ENCODE measurements around the gene APOC4. TPM values are rescaled to one million over a fixed set of nuclear protein-coding genes. Genes with fewer than 3 reads are reported as not detected.

The APOC4 gene
- total RNA-seq, 1 experiment from 2014 or later: not detected

DNA sequence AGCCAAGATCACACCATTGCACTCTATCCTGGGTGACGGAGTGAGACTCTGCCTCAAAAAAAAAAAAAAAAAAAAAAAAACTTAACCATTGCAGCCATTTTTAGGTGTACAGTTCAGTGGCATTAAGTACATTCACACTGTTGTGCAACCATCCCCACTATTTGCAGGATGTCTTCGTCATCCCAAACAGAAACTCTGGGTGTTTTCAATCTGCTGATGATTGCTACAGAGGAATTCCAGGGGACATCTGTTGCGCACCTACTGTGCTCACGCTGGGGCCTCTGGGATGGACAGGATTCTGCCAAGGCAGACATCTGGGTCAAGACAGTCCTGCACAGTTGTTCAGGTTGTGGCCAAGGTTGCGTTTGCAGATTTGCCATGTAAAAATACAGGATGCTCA is 2.4 kb upstream of the APOC4 start:
- ChIA-PET CTCF (no interaction called here), POLR2A (no interaction called here)
- Histone ChIP-seq H3K36me3 (ENCODE audit: control insufficient read depth, insufficient read depth, low read length) (no peaks in the 10 kb centered on the region), H3K4me3 (ENCODE audit: low read depth in 2 of 2, low read length in 2 of 2) (no peak overlapping the region), H3K9me3 (ENCODE audit: control insufficient read depth, insufficient read depth, low read depth, low read length) (no peaks in the 10 kb centered on the region), H3K27ac (ENCODE audit: low read length) (no peak overlapping the region), H3K27me3 (ENCODE audit: control insufficient read depth, insufficient read depth, low read length) (no peaks in the 10 kb centered on the region), H3K4me1 (ENCODE audit: control insufficient read depth, insufficient read depth, low read length) (no peaks in the 10 kb centered on the region)
- in situ Hi-C loops (cut with HindIII; ENCODE audit: low pct_unique_long_range_greater_than_20kb, low sequenced_read_pairs) (no loop called here), intact Hi-C loops (cut with micrococcal nuclease; ENCODE audit: unreplicated experiment) (no loop called here)
- TF ChIP-seq, protein P1, sequence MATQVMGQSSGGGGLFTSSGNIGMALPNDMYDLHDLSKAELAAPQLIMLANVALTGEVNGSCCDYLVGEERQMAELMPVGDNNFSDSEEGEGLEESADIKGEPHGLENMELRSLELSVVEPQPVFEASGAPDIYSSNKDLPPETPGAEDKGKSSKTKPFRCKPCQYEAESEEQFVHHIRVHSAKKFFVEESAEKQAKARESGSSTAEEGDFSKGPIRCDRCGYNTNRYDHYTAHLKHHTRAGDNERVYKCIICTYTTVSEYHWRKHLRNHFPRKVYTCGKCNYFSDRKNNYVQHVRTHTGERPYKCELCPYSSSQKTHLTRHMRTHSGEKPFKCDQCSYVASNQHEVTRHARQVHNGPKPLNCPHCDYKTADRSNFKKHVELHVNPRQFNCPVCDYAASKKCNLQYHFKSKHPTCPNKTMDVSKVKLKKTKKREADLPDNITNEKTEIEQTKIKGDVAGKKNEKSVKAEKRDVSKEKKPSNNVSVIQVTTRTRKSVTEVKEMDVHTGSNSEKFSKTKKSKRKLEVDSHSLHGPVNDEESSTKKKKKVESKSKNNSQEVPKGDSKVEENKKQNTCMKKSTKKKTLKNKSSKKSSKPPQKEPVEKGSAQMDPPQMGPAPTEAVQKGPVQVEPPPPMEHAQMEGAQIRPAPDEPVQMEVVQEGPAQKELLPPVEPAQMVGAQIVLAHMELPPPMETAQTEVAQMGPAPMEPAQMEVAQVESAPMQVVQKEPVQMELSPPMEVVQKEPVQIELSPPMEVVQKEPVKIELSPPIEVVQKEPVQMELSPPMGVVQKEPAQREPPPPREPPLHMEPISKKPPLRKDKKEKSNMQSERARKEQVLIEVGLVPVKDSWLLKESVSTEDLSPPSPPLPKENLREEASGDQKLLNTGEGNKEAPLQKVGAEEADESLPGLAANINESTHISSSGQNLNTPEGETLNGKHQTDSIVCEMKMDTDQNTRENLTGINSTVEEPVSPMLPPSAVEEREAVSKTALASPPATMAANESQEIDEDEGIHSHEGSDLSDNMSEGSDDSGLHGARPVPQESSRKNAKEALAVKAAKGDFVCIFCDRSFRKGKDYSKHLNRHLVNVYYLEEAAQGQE (IDR thresholded peaks at IDR 0.05; ENCODE audit: insufficient read depth in 1 of 2, low read depth in 2 of 2, low read length in 1 of 2): no peak
- no TSS peak for BruUV-seq (replicated peaks)
- DNase-seq (ENCODE audit: low read depth, low spot score): no peak
- no peak for ATAC-seq

DNA sequence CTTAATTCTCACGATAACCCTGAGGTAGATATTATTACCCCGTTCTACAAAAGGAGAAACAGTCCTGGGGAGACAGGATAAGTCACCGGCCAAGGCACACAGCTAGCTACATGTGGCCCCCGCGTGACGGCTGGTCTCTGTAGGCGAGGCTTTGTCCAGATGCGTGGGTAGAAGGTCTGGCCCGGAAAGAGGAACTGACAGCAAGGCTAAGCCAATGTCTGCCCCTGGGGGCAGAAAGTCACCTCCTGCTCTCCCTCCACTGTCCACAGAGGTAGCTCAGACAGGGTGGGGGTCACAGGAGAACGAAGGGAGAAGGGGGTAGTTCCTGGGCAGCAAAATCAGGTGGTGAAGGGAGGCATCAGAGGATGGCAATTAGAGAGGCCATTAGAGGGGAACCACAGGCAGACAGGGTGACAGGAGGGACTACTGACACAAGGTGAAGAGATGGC is 1.8 kb downstream of the APOC4 start:
- intact Hi-C loops (cut with micrococcal nuclease; ENCODE audit: unreplicated experiment) (no loop called here), in situ Hi-C loops (cut with HindIII; ENCODE audit: low pct_unique_long_range_greater_than_20kb, low sequenced_read_pairs) (no loop called here)
- Histone ChIP-seq H3K36me3 (ENCODE audit: control insufficient read depth, insufficient read depth, low read length) (no peaks in the 10 kb centered on the region), H3K4me3 (ENCODE audit: low read depth in 2 of 2, low read length in 2 of 2) (no peak overlapping the region), H3K27ac (ENCODE audit: low read length) (no peak overlapping the region), H3K9me3 (ENCODE audit: control insufficient read depth, insufficient read depth, low read depth, low read length) (no peaks in the 10 kb centered on the region), H3K4me1 (ENCODE audit: control insufficient read depth, insufficient read depth, low read length) (no peaks in the 10 kb centered on the region), H3K27me3 (ENCODE audit: control insufficient read depth, insufficient read depth, low read length) (no peaks in the 10 kb centered on the region)
- BruUV-seq (replicated peaks): no TSS peak
- TF ChIP-seq TCF7L2 (IDR thresholded peaks at IDR 0.05; ENCODE audit: low read depth, low read length): no peak
- TF ChIP-seq, protein P1 (IDR thresholded peaks at IDR 0.05; ENCODE audit: insufficient read depth in 1 of 2, low read depth in 2 of 2, low read length in 1 of 2): no peak
- TF ChIP-seq, protein P2, sequence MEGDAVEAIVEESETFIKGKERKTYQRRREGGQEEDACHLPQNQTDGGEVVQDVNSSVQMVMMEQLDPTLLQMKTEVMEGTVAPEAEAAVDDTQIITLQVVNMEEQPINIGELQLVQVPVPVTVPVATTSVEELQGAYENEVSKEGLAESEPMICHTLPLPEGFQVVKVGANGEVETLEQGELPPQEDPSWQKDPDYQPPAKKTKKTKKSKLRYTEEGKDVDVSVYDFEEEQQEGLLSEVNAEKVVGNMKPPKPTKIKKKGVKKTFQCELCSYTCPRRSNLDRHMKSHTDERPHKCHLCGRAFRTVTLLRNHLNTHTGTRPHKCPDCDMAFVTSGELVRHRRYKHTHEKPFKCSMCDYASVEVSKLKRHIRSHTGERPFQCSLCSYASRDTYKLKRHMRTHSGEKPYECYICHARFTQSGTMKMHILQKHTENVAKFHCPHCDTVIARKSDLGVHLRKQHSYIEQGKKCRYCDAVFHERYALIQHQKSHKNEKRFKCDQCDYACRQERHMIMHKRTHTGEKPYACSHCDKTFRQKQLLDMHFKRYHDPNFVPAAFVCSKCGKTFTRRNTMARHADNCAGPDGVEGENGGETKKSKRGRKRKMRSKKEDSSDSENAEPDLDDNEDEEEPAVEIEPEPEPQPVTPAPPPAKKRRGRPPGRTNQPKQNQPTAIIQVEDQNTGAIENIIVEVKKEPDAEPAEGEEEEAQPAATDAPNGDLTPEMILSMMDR (IDR thresholded peaks at IDR 0.05): no peak
- TF ChIP-seq POLR2AphosphoS5 (IDR thresholded peaks at IDR 0.05; ENCODE audit: low read depth, low read length): no peak
- DNase-seq (ENCODE audit: low read depth, low spot score): no peak
- ATAC-seq: no peak
- POLR2A ChIA-PET: no interaction called here
- CTCF ChIA-PET: interaction anchor here (1.1 kb wide), 1 partner anchor 15 kb away, joined by 8 read pairs; no protein-coding TSS in a partner anchor

Data from Panc1 (cell line).